GM18858 (cell line): ENCODE results near the gene SMYD3.

Experiments used
- ATAC-seq: cut with Tn5 transposase; IDR thresholded peaks from one replicate; pipeline ENCODE4 v1.9.1; 2021; ENCODE audit not compliant: unreplicated experiment

Gene SMYD3

DNA sequence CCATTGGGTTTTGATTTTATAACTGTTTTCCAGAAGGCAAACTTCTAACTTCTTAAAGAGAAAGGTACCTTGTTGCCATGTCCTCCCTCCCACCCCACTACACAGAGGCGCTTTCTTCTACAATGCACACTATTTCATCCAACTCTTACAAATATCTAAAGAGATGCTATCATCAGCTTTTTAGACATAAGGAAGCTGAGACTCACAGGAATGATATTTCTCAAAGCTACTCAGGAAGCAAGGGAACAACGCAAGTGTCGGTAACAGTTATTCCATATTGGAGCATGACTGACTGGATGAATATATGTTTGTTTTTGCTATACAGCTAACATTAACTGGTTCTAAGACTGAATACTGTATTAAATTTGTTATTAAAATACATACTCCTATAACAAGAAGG is 318.0 kb downstream of the SMYD3 start:
- no peak for ATAC-seq

DNA sequence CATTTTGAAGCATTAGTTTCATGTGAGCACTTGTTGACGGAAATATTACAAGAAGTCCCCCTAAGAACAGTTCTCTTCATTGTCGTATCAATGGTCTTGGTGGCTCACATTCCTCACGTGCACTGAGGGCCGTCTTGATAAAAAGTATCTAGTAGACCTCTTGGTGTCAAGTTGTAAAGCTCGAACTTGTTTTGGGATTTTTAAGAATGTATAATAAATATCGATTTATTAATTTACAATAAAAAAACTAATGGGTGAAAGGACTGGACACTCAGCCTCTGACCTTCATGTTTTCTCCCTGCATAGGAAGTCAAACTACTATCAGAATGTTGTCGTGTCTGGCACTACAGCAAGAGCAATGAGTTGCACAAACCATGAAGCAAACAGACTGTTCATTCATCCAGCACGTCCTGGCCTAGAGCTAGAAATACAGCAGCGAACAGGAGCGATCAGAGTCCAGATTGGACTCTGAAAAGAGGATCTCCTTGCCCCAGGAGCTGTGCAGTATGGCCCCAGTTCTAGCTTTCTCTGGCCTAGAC is 319.2 kb downstream of the SMYD3 start:
- no peak for ATAC-seq

DNA sequence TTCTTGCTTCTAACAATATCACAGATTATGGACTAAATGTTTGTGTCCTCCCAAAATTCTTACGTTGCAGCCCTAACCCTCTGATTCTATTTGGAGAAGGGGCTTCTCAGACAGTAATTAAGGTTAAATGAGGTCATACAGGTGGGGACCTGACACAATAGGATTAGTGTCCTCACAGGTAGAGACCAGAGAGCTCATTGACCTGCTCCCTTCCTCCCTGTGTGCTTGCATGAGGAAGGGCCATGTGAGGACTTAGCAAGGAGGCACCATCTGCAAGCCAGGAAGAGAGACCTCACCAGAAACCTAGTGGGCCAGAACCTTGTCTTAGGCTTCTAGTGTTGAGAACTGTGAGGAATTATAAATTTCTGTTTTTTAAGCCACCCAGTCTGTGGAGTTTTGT is 322.6 kb downstream of the SMYD3 start:
- no peak for ATAC-seq

DNA sequence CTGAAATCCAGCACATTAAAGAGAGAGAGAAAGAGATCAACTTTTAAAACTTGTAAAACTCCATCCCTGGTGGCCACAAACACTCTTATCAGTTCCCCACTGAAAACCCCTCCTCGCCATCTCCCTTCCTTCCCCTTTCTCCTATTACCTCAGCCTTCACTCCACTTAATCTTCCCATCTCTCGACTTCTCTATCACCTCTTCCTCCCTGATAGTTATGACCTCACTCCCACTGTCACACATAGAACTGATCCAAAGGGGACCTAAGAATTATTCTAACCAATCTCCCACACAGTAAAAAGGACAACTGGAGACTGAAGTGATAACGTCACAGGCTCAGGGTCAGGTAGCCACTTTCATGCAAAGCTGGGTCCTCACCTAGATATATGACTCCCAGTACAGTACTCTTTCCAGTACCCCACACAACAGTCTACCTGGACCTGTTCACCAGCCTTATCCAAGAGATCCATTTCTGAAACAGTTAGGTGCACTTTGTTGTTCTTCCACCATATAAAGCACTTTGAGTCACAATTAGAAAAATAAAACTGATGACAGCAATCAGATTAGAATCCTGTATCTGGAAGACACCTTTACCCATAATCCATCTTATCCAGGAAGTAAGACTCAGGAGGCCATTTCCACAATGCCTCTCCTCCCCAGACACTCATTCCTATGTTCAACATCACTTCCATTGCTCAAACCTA is 324.8 kb downstream of the SMYD3 start:
- ATAC-seq, result no peak

DNA sequence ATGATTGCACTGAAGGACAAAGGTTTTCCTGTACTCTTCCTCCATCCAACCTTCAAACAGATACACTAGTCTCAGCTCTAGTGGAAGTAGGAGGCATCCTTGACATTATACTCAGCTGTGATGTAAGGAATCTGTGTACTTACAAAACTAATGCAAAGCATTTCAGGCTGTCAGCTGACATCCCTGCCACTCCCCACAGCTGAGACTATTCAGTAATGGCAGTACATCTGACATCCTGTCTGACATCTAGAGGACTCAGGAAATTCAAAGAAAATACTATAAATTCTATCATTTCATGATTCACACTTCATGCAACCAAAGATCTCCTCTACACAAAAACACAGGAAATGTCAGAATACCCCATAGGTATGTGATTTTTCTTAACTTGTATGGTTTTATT is 325.8 kb downstream of the SMYD3 start:
- no peak for ATAC-seq

DNA sequence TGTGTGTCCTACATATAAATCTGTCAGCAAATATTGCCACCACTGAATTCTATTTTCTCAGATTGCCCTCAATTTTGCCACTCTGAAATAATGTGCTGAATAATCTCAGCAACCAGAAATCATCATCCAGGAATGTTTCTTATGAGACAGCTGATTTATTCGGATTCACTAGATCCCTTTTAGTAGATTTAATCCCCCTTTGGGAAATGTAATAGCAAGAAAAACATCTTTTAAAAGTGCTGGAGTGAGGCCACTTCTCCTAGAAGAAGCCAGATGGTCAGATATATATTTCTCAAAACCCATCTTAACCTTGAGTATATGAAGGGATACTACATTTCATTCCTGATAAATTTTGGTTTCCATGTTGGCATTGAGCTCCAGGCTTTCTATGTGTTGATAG is 327.7 kb downstream of the SMYD3 start:
- no peak for ATAC-seq

DNA sequence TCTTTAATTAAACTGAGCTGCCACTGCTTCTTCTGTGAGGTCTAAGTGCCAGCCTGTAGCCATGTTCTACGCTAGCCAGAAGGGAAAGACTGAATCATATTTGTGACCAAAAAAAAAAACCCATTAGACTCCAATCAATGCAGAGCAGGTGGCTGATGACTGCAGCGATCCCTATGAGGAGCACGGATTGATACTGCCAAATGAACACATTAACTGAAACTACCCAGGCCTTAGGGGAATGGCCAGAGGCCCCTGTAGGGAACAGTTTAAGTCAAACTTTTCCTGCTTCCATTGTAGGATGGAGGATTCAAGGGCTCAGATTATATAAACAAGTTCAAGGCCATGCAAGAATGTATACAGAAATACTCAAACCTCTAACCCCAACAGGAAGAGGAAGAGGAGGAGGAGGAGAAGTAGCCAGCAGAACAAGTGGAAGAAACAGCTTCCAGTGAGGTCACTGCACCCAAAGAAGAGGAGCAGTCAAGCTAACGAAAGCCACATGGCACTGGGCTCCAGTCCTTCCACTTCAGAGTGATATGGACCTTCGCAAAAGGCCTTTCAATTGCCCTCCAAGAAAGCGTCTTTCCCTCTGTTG is 328.3 kb downstream of the SMYD3 start:
- ATAC-seq, result no peak

DNA sequence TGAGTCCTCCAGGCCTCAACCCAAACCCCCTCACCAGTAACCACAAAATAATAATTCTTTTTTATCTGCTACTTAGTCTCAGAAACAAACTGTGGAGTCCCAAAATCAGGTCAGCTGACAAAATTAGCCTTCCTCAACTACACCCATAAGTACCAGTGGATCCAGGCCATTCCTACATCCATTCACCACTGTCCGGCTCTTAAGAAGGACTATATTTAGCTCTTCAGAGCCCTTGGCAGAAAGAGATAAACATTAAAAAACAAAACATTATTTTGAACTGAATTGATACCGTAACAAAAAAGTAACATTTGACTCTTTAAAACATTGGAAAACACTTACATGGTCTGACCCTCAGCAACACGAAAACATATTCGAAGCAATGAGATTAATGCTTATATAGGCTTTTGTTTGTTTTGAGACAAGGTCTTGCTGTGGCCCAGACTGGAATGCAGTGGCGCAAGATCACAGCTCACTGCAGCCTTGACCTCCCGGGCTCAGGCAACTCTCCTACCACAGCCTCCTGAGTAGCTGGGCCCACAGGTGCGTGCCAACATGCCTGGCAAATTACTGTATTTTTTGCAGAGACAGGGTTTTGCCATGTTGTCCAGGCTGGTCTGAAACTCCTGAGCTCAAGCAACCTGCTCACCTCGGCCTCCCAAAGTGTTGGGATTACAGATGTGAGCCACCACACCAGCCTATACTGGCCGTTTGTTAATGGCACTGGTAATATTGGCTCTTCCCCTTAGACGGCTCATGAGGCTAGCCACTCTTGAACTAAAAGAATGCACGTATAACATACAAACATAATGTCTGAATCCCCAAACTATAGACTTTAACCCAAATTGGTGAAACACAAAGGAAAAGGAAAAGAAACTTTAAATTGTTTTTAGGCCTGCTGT is 330.7 kb downstream of the SMYD3 start:
- ATAC-seq, result no peak

DNA sequence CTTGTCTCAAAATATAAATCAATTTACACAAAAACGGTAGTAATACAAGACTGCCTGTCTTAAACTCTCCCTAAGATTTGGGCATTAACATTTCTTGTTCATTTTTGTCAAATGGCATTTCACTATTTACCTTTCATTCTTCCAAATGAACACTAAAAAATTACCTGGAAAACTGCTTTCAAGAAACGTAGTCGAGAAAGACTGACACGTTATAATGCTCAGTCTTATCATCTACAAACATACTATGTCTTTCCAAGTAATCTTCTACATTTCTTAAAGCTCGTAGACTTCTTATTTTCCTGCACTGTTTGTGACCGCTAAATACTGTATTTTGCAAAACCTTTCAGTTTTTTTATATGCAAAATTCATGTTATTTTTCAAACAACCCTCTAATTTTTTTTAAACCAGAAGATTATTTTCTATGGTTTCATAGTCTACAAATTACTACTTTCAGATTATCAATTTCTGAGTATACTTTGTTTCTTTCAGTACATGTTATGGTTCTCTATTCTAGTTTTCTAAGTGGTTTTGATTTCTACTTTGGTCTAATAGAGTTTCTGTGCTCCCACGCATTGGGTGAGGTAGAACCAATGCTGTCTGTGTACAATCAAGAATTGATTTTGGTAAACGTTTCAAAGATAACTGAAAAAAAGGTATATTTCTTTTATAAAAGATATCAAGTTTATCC is 336.4 kb downstream of the SMYD3 start:
- peak; percentile 91 for ATAC-seq

DNA sequence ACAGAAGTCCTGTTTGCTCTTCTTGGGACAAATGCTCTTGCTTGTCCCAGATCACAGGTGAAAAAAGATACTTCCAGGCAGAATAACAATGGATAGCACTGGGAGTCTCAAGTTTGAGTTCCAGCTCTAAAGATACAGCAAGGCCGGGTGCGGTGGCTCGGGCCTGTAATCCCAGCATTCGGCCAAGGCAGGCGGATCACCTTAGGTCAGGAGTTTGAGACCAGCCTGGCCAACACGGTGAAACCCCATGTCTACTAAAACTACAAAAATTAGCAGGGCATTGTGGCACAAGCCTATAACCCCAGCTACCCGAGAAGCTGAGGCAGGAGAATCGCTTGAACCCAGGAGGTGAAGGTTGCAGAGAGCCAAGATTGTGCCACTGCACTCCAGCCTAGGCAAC is 337.6 kb downstream of the SMYD3 start:
- no peak for ATAC-seq

DNA sequence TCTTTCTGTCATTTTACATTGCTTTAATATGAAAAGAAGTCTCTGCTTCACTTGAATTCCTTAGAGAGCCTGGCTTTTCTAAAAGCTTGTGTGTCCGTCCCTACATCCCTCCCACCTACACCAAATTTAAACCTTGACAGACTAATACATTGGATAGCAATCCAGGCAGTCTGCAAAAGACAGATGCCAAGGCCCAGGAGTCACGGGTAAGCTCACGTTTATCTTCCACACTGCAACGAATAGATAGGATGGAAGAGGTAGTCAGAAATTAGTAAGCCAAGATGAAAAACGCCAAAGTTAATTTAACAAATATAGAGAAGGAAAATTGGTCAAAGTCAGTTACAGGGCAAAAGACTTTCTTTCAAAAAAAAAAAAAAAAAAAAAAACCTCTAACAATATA is 338.1 kb downstream of the SMYD3 start:
- ATAC-seq, result no peak

DNA sequence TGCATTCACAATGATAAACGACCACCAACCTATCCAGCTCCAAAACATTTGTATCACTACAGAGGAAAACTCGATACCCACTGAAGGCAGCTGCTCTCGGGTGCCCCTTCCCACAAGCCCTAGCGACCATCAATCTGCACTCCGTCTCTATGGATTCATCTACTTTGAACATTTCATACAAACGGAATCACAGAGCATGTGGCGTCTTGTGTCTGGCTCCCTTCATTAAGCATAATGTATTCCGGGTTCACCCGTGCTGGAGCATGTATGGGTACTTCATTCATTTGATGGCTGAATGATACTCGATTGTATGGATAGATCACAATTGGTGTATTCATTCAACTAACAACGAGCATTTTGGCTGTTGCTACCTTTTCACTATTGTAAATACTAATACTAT is 340.2 kb downstream of the SMYD3 start:
- no peak for ATAC-seq

DNA sequence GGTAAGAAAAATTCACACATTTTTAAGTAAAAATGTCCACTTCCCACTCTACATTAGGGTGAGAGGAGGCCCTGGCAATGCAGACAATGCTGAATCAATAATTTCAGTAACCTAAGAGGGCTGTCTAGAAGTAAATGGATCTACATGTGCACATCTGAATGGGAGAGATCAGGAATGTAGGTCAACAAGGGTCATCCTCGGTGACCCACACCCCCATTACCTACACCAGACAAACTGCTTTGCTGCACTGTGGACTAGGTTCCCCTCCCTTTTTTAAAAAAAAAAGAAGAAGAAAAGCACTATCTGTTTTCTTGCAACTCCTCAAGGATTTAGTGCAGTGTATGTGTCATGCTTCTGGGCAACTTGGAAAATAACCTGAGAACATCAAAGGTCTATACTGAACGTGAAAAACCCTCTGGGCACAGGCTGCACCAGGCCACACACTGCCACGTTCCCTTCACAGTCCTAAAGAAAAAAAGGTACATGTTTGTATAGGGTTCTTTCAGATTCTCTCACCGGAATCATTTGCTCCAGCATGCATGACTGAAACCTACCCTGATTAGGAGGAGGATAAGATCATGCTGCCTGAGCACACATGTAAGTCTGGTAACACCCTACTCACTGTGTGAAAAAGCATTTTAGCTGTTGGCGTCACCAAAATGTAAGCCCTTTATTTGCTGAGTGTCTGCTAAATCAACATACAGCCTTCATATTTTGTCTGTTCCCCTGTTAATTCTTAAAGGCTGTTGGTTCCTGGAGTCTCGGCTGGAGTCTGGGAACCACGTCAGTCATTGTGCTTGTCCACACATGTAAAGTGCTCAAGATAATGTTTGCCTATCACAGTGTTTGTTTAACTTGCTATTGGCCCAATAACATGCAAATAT is 341.0 kb downstream of the SMYD3 start:
- ATAC-seq, result no peak

DNA sequence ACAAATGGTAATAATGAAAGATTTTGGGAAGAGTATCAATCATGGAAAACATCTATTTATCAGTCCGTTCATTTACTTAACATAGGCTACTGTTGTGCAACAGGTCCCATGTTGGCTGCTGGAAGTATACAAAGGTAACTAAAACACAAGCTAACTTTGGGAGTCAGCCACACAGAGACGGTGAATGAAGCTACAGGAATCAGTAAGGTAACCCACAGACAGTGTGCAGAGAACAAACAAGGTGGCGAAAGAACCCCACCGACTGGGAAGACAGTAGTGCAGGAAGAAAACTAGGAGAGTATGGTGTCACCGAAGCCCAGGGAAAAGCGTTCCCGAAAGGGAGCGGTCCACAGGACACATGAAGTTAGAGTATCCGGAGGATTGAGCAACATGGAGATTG is 342.3 kb downstream of the SMYD3 start:
- no peak for ATAC-seq

DNA sequence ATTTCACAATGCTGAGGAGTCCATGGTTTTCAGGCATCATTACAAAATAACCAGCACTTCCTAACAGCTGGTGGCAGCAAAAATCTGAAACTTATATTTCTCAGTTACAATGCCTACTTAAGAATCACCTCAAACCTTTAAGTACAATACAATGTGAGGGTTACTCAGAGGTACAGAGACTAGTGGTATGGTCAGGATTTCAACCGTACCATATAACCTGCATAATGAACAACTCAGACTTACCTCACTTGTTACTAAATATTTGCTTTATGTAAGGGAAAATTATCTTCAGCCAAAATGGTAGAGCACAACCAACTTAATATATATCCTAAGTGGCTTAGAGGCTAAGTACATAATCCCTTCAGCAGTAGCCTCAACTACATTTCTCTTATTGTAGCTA is 344.5 kb downstream of the SMYD3 start:
- ATAC-seq, result no peak

DNA sequence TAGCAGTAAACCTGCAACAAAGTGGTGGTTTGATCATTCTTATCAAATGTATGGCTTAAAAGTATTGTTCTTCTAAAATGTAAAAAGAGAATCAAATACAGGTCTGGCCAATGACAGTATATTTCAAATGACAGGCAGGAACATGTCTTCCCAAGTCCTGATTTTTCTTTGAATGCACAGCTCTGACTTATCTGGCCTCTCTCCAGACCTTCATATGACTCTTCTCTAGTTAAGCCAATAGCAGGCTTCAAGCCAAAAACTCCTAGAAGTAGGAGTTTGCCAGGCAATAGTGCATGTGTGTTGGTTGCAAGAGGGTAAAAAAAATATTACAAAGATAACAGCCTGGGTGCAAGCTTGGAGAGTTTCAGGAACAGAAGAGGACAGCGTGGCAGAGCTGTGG is 345.5 kb downstream of the SMYD3 start:
- no peak for ATAC-seq

DNA sequence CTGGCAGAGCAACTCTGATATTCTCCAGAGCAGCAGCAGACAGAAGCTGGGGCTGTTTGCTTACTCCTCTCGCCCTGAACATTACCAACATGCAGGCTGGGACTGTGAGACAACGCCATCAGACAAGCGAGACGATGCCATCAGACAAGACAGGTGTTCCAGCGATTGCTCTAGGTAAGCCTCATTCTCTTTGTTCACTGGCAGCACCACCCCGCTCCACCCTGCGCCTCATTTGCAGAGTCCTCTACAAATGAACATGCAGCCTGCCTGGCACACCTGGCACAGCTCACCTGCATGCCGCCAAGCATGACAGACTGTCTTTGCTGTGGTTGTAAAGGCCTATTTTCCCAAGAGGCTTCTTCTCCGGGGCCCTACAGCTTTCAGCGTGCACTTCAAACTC is 346.2 kb downstream of the SMYD3 start:
- ATAC-seq, result no peak

DNA sequence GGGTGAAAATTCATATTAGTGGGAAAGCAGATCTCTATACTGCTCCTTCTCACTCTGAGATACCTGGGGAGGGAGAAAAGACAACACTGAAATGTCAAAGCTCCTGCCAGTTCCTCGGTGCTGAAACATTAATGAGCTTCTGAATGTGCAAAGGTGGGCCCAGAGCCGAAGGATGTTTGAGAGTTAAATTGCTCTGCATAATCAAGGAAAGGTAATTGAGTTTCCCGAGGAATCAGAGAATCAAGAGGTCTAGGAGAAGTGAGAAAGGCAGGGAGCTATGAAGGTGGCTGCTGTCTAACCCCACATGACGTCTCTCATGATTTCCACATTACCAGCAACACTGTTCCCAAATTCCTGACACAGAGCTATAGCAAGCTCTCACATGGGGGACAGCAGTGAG is 346.7 kb downstream of the SMYD3 start:
- no peak for ATAC-seq

DNA sequence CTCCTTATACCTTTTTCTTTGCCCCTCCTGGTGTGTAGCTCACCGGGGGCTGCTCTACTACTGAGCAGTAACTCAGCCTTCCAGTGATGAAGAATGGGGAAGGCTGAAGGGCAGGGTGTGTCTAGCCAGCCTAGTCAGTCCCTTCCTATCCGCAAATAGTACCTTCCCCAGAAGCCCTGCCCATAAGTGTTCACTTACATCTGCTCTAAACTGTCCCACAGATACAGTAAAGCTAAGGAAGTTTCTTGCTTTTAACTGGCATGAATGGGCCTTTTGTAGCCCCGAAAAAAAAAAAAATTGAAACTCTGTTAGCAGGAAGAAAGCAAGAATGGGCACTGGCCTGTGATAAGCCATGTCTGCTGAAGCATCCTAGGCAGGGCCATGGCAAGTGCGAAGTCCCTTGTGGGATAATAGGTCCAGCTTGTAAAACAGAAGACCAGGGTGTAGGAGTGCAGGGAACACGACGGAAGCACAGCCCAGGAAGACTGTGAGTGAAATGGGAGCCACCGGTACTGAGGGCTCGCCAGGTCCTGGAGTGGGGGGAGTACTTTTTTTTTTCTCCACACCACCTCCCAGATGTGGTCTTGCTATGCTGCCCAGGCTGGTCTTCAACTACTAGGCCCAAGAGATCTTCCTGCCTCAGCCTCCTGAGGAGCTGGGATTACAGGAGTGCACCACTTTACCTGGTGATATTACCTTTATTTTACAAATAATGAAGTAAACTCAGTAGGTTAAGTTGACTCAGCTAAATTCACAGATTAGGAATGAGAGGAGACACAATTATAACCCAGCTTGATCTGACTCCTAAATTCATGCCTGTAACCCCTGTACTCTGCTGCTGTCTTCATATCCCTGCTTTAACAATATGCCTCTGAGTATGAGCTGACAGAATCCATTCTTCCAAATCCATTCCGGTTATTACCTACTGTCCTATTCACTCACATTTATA is 347.5 kb downstream of the SMYD3 start:
- no peak for ATAC-seq
